Ureter (tissue), 1 donor: ENCODE data around the gene AUP1. TPM values are rescaled to one million over a fixed set of nuclear protein-coding genes. Genes with fewer than 3 reads are reported as not detected.

Experiments
- DNase-seq: peaks from one replicate; pipeline ENCODE4 v3.0.0-alpha.2; 2020; ENCODE audit warnings: low spot score
- total RNA-seq: library from RNA; stranded (reverse); gene quantifications from one replicate; pipeline ENCODE4 v1.2.4, GENCODE V29; 2023
- donor health status: DM: yes; HTN: yes; CAD: no.

Gene AUP1
- total RNA-seq, 1 donor from 2014 or later: 98.5 TPM

DNA sequence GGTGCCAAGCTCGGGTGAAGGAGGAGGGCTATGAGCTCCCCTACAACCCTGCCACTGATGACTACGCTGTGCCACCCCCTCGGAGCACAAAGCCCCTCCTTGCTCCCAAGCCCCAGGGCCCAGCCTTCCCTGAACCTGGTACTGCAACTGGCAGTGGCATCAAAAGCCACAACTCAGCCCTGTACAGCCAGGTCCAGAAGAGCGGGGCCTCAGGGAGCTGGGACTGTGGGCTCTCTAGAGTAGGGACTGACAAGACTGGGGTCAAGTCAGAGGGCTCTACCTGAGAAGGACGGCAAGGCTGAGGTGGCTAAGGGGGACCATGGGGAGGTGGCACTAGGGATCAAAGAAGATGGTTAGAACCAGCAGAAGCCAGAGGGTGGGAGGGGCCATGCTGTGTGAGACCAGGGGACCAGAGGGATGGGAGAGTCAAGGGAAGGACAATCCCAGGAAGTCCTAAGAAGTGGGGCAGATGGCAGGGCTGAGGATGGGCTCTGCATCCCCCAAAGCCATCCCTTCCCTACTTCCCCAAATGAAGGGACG is 27.4 kb upstream of the AUP1 start:
- DNase-seq: no peak

DNA sequence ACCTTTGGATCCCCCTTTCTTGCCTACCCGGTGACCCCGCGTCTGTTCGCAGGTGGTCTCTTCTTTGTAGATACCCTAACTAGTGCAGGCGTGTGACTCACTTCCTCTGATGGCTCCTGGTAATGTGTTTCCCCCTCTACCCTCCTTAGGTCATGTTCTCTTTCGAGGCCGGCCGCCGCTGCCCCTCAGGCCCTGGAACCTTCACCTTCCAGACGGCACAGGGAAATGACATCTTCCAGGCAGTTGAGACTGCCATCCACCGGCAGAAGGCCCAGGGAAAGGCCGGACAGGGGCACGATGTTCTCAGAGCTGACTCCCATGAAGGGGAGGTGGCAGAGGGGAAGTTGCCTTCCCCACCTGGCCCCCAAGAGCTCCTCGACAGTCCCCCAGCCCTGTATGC is 26.7 kb upstream of the AUP1 start:
- DNase-seq: no peak

DNA sequence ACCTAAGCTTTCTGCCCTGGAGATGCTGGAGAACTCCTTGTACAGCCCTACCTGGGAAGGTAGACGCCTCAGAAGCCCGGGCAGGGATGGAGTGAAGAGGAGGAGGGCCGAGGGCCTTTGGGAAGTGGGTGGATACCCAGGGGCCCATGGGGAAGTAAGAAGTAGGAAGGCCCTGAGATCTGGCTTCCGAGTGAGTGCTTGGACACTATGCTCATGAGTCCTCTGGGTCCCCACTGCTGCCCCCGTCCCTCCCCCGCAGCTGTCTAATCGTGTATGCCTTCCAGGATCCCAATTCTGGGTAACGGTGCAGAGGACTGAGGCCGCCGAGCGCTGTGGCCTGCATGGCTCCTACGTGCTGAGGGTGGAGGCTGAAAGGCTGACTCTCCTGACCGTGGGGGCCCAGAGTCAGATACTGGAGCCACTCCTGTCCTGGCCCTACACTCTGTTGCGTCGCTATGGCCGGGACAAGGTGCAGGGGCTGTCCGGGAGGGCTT is 26.2 kb upstream of the AUP1 start:
- no peak for DNase-seq

DNA sequence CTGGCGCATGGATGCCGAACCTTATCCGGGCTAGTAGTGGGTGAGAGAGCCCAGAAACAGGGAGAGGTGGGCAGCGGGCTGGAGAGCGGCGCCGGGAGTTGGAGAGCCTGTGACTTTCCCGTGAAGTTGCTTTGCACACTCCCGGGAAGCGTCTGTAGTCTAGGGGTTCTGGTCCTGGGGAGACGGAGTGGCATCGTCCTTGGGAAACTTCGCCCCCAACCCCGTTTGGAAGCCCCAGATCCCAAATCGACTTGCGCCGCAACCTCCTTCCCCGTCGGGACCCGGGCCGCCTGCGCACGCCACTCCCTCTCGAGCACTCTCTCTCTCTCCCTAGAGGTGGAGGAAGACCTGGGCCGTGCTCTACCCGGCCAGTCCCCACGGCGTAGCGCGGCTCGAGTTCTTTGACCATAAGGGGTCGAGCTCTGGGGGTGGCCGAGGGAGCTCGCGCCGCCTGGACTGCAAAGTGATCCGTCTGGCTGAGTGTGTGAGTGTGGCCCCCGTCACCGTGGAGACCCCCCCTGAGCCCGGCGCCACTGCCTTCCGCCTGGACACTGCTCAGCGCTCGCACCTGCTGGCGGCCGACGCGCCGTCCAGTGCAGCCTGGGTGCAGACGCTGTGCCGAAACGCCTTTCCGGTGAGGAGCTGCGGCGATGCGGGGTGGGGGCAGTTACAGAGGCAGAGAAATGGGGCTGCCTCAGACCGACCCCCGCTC is 25.5 kb upstream of the AUP1 start:
- DNase-seq: peak; percentile 67

DNA sequence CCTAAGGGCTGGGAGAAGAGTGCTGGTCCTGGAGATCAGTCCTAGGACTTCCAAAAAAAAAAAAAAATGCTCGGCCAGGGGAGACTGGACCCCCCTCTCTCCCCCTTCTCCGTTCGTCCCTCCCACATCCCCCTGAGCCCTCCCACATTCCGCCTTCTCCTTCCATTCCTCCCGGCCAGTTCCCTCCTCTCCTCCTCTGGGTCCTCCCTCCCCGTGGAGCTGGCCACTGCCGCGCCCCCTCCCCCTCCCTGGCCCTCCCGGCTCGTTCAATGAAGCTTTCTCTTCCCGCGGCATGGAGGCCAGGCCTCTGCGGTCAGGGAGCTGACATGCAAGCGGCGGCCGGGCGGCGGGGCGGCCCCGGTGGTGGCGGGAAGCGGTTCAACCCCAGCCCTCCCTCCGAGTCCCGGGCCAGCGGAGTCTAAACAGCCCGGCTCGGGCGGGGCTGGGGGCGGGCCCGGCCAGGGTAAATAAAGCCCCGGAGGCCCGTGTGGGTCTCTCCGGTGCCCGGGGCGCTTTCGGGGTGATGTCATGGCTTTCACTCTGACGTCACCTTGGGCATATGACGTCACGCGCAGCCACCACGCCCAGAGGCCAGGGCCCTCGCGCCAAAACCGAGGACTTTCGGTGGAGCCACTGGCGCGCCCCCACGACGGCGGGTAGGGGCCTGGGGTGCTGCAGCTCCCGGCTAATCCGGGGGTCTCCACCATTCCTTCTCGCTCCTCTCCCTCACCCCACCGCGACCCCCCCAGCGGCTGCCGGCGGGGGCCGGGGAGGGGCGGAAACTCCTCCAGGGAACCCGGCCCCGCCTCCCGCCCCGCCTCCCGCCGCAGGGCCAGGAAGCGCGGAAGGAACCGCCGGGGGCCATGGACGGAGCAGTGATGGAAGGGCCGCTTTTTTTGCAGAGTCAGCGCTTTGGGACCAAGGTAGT is 24.6 kb upstream of the AUP1 start, which contains the start of the genes DOK1 and LOXL3:
TSS of gene DOK1 (plus strand) at position 829 of the 928 bp plus-strand sequence. CDS start at position 864, 35 bp downstream.
TSS of gene LOXL3 (minus strand) at position 51 of the 928 bp plus-strand sequence. CDS start 1,308 bp downstream, outside the sequence.
- DNase-seq: peak; percentile 87

DNA sequence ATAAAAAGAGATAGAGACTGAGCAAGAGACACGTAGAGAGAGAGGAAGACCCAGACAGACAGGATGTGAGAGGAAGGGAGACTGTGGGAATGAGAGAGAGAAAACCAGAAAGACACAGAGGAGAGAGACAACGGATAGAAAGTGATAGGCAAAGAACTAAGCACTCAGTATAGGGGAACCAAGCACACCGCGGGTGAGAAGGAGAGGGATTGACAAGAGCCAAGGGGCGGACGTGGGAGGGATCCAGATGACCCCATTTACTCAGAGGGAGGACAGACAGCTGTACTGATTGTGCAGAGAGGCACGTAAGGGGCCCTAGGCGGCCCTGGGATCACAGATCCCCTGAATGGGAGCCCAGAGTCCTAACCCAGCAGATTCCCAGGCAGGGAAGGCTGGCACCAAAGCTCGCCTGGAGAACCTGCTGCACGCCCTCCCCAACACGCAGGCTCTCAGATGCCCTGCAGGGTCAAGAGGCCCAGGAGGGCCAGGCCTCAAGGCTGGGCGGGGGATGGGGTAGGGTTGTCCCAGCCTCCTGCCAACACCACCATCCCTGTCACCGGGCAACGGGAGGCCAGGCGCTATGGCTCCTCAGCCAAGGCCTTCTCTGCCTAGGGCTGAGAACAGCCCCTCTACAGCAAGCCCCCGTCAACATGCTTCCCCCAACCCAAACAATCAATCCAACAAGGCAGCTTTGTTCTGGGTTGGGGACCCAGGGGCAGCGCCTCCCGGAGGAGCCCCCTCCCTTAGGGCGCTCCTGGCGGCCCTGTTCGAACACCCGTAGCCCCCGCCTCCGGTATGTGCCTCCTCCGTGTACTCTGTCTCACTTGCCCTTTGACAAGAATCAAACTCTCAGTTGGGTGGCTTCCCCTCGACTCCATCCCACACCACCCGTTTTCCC is 23.7 kb upstream of the AUP1 start:
- no peak for DNase-seq

DNA sequence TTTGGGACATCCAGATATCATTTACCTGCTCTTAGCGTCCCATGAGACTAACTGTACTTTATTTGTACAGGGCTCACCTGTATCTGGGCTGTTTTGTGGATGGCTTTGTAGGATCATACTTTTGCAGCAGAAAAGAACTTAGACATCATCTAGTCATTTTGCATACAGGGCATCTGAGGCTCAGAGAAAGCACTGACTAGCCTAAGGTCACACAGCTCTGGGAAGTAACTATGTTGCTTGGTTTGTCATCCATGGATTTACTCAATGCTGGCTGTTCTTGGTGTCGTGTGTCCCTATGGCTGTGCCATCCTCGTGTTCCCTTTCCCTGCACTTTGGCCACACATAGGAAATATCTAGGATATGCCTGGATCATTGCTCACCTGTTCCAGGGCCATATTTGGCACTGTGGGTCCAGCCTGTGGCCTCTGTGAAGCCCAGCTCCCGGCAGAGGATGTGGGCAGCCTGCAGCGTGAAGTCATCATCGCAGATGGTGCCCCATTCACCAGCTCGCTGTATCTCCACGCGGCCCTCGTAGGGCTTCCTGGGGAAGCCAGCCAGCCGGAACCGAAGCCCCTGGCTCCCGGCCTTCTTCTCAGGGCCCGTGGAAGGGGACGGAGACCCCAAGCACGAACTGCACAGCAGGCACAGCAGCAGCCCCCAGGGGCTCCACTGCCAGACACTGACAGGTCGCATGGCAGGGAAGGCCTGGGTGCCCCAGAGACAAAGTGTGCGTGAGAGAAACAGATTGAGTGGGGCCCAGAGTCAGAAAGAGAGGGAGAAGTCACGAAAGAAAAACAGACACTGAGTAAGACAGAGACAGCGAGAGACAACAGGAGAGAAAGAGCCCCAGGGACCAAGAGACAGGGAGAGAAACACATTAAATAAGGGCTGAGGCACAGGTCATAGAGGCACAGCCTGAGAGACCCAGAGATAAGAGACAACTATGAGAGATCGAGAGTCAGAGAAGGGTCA is 22.7 kb upstream of the AUP1 start:
- no peak for DNase-seq

DNA sequence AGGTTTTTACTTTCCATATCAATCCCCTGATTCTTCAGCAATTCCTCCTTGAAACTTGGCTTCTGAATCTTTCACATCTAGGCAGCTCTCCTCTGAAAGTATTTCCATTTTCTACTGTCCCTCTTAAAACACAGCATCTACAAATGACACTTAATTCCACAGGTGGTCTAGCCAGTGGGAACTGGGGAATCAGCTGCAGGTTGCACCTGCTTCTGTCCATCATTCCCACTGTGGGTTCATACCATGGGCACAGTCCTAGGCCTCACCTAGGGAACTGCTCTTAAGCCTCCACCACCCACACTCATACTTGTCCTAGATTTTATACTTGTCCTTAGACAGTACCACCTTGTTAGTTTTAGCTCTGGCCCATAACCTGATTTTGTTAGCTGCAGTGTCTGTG is 22.0 kb upstream of the AUP1 start:
- no peak for DNase-seq

DNA sequence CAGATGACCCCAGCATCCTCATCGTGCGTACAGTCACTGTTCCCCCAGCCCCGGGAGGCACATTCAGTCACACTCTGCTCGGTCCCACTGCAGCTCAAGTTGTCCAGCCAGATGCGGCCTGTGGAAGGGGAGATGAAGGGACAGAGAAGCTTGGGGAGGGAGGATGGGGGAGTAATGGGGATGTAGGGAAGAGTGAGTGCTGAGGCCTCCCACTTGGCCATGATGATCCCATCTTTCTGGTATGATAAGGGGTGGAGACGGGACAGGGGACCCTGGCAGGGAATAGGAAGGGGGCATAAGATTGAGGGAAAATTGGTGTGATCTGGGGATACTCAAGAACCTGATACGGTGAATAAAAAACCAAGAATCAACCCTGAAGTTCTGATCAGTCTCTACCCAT is 20.7 kb upstream of the AUP1 start:
- DNase-seq: no peak

DNA sequence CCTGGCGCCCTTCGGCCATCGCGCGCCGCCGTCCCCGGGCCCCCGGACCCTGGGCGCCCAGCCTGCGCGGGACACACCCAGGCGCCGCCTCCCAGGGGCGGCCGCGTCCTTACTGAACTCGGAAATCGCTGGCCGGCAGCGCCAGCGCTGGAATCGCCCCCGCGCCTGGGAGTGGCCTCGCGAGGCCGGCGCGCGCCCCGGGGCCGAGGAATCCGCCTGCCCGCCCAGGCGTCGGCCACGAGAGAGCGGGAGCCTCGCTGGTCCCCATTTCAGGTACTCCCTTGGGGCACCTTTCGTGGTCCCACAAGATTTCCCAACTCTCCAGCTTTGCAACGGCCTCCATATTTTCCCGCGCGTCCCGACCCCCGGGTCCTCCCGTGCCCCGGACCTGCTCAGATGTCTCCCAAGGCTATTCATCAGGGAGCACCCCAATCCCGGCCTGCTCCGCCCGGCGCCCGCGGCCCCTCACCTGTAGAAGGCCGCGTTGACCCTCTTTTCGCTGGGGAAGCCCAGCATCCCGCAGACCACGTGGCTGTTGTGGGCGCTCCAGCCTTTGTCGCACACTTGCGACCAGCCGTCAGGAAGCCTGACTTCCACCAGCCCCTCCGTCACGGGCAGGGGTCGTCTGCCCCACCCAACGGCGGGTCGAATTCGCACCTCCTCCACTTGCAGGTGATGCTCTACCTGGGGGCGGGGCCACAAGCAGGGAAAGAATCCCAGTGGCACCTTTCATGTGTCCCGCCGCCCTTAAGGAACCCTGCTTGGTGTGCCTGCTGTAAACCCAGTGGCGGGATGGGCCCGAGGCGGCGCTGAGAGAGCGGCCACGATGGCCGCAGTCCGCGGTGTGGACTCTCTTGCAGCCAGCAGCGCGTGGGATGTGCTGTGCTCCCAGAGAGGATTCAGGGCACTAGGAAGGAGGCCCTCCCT is 19.7 kb upstream of the AUP1 start:
- DNase-seq: peak; percentile 67

DNA sequence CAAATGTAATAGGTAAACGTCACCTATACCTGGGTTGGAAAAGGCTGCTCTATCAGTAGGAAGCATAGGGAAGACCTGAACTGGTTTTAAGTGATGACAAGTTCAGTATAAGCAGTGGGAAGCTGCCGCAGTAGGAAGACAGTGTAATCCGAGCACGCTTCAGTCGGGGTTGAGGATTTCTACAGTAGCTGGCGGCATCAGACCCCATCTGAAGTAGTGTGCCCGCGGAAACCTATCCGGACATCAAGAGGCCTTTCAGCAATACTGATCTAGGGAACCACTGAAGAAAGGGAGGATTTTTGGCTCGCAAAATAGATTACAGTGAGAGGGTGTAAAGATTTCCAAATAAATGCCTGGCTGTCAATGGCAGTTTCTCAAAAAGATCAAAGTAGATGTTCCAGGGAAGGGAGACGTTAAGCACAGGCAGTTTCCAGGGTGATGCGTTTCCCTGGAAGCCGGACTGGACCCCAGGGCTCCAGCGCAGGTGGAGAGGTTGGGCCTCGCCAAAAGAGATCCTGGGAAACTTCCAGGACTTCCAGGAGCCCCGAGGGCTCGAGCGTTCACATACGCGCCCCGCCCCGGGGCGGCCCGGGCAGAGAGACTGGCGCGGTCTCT is 18.9 kb upstream of the AUP1 start:
- DNase-seq: no peak

DNA sequence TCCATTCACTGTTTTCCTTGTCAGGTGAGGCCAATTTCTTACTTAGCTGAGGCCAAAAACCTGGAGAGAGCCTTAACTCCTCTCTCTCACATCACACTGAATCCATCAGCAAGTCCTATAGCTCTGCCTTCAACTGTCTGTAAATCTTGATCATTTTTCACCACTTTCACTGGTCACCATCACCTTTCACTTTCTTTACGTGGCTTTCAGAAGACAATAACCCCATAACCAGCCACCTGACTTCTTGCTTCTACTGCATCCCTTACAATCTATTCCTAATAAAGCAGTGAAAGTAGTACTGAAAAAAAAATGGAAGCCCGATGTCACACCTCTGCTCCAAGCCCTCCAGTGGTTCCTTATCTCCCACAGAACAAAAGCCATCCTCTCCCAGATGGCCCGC is 16.5 kb upstream of the AUP1 start:
- no peak for DNase-seq

DNA sequence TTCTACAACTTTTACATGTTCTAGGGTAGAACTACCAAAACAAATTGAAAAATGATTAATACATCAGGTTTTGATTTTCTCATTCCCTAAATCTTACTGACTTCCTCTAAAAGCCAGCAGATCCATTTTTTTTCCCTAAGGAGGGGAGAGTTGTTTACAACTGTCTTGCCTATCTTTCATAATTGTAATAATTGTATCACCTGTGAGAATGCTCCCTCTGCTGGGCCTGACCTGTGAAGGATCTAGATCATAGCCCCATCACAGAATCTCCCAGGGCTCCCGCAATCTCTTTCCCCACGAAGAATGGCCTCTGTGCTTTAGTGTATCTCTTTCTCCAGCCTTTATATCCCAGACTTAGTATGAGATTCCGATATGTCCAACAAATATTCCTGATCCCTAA is 15.1 kb upstream of the AUP1 start:
- DNase-seq: no peak

DNA sequence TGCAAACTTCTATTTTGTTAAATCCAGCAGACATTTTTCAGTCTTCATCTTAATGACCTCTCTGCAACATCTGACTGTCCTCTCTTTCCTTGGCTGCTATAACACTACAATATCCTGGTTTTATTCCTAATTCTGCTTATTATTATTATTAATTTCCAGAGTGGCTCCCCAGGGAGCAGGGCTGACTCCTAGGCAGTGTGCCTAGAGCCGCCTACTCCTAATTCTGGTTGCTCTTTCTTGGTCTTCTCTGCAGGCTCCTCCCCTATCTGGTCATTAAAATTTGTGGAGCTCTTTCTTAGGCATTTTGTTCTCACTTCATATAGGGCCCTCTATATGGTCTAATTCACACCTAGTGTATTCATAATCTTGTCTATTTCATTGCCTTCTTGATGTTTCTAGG is 13.5 kb upstream of the AUP1 start:
- no peak for DNase-seq

DNA sequence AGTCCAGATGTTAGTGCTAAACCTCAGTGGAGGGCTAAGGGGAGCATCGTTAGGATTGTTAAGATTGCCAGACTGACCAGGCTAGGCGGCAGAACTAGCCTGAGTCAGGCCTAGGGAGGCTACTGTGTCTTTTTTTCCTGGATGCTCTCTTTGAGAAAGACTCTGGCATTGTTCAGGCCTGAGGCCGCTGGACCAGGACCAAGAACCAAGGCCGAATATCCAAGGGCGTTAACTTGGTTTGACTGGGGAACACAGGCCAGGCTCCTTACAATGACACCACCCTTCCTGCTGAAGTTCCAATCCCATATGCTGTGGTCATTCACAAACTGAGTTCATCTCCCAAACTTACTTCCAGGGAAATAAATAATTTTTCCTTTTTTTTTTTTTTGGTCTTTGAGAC is 10.8 kb upstream of the AUP1 start:
- no peak for DNase-seq

DNA sequence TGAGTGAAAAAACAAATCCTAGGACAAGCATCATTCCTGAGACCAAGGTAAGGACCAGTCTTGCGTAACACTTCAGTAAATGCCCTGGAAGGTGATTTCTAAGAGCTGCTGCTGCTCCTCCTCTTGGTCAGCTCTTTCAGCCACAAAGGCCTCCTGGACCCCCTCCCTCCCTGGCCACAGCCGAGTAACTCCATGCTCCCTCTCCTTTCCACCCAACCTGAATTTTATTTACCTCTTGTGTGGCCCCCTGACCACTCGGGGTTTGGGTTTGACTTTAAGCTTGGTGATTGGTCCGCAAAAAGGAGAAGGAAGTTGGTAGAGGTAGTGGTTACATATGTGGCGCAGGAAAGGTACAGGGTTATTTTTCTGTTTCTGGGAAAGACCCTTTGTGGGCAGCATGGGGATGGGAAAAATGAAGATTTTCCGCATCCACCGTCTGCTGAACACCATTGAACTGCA is 9.4 kb upstream of the AUP1 start:
- DNase-seq: no peak

DNA sequence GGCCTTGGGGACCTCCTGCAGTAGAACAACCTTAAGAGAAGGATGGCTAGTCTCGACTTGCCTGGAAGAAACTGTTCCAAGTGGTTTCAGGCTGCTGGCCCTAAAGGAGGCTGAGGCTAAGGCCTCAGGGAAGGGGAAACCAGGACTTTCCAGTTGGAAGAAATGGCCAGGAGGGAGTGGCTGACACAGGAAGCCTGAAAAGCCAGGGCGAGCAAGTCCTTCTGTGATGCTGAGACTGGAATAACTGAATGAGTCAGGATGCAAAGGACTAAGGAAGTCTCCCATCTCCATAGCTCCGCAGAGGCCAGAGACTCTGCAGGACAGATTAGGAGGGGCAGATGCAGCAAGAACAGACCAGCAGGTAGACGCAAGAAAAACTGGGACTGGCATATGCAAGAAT is 7.6 kb upstream of the AUP1 start:
- no peak for DNase-seq

DNA sequence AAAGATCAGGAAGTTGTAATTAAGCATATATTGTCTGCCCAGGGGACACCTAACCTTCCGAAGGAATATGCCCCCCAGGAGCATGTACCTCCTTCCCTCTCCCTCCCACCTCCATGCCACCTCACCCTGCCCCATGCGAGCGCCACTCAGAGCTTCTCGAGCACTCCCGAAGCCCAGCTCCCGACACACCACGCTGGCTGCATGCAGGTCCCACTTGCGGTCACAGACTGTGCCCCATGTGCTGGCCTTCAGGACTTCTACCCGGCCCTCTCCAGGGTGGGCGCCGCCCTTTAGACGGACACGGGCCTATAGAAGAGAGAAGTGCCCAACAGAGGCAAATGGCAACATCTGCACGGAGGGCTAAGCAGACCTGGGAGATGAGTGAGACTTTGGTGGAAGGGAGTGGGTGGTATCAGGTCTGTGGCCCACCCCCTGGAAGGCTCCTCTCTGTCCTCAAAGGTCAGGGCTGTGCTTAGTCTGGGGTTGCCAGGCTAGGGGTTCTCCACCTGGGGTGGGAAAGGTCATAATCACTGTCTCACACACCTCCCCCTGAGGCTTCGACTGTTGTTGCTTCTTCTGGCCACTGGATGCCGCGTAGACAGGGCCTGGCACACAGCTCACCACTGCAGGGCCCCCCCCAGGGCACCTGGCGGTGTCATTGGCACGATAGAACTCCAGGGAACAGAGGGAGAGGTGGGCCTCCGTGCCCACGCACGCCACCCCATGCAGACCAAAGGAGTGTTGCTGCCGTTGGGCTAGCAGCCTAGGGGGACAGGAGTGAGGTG is 6.9 kb upstream of the AUP1 start:
- no peak for DNase-seq
